SK-N-MC (cell line): Measurements from ENCODE around the gene ANKMY1.

Experiments used
- EZH2 ChIP-seq: fragments of 200-600 bp; sonication (generic); IDR thresholded peaks from one replicate; pipeline ENCODE4 v1.6.1; 2017; ENCODE audit warnings: antibody characterized with exemption
- POLR2AphosphoS5 ChIP-seq: IDR thresholded peaks from 2 replicates; pipeline ENCODE4 v1.6.1; 2012; ENCODE audit warnings: mild to moderate bottlenecking, low read depth, low read length, borderline replicate concordance

GRCh38 chr2:240442891-240443715 lies 114.7 kb downstream of the ANKMY1 start:
- no peak for TF ChIP-seq EZH2
- TF ChIP-seq POLR2AphosphoS5: no peak
